Activated T-helper 1 cell treated with anti-CD3 and anti-CD28 coated beads, Interleukin-12 subunit alpha, Interleukin-12 subunit beta, Interleukin-2, Interleukin-4 antibody, amounts not matched to agents 30 ng/mL and 10 ng/mL and 1 ng/mL, durations not matched to agents 14 hours and 24 hours and 36 hours (primary cell): ENCODE data around the gene SERHL2. TPM values are rescaled to one million over a fixed set of nuclear protein-coding genes. Genes with fewer than 3 reads are reported as not detected.
A peak's percentile ranks its signal among the peaks of the same experiment; 100 is the strongest.
"Not testable (repeated sequence)": the region's sequence is repeated elsewhere in the genome, so short reads cannot be mapped to it uniquely, and the experiment has no call there.

Source experiments
- DNase-seq: peaks from one replicate; pipeline ENCODE4 v3.0.0; 2021; ENCODE audit warnings: low spot score
- H3K27ac Mint-ChIP-seq: one replicate; pipeline ENCODE4 v1.8.0; 2021; ENCODE audit warnings: mild to moderate bottlenecking, mixed read lengths
- H3K27me3 Mint-ChIP-seq: one replicate; pipeline ENCODE4 v1.8.0; 2022; ENCODE audit warnings: mild to moderate bottlenecking, moderate library complexity, mixed read lengths; ENCODE audit not compliant: insufficient read depth
- H3K36me3 Mint-ChIP-seq: one replicate; pipeline ENCODE4 v1.8.0; 2021; ENCODE audit warnings: low read depth, mixed read lengths
- H3K4me1 Mint-ChIP-seq: one replicate; pipeline ENCODE4 v1.8.0; 2021; ENCODE audit warnings: low read depth, mixed read lengths
- H3K4me3 Mint-ChIP-seq: one replicate; pipeline ENCODE4 v1.8.0; 2021; ENCODE audit warnings: mild to moderate bottlenecking, moderate library complexity, mixed read lengths
- H3K9me3 Mint-ChIP-seq: one replicate; pipeline ENCODE4 v1.8.0; 2021; ENCODE audit warnings: mixed read lengths
- intact Hi-C: fragments of 100-400 bp; cut with micrococcal nuclease; formaldehyde crosslinking; loops from one replicate; pipeline ENCODE4 v1.15.1; 2024
- total RNA-seq: library from RNA; stranded (reverse); gene quantifications from 2 replicates; pipeline ENCODE4 v1.2.3, GENCODE V29; 2022

SERHL2 gene
- total RNA-seq, 1 donor from 2014 or later, result 2.1 TPM

- H3K27ac Mint-ChIP-seq, result no peak overlapping the region
- no peaks in the 10 kb centered on the region for H3K27me3 Mint-ChIP-seq
- H3K4me3 Mint-ChIP-seq, result no peak overlapping the region
- no peaks in the 10 kb centered on the region for H3K4me1 Mint-ChIP-seq
- intact Hi-C loops, result no loop called here
- H3K9me3 Mint-ChIP-seq, result no peaks in the 10 kb centered on the region
- DNase-seq, result no peak
- peaks cover 13% of the 10 kb centered on the region for H3K36me3 Mint-ChIP-seq
Observed at GRCh38 chr22:42565956-42566355, 12.2 kb downstream of the SERHL2 start.

DNA sequence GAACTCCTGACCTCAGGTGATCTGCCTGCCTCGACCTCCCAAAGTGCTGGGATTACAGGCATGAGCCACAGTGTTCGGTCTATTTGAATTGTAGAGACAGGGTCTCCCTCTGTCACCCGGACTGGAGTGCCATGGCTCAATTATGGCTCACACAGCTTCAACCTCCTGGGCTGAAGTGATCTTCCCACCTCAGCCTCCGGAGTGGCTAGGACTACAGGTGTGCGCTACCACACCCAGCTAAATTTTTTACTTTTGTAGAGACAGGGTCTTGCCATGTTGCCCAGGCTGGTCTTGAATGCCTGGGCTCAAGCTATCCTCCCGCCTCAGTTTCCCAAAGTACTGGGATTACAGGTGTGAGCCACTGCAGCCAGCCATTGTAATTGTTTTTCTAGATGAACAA is 14.2 kb downstream of the SERHL2 start:
- DNase-seq, H3K27ac Mint-ChIP-seq, H3K27me3 Mint-ChIP-seq, H3K4me3 Mint-ChIP-seq, H3K9me3 Mint-ChIP-seq, H3K4me1 Mint-ChIP-seq, intact Hi-C loops: not testable (repeated sequence)
- H3K36me3 Mint-ChIP-seq, result peaks cover 14% of the 10 kb centered on the region

- H3K36me3 Mint-ChIP-seq, result peaks cover 16% of the 10 kb centered on the region
- H3K4me3 Mint-ChIP-seq, H3K4me1 Mint-ChIP-seq, H3K27me3 Mint-ChIP-seq, DNase-seq, H3K27ac Mint-ChIP-seq, intact Hi-C loops, H3K9me3 Mint-ChIP-seq: not testable (repeated sequence)
Observed at GRCh38 chr22:42570580-42570979, 16.8 kb downstream of the SERHL2 start.

DNA sequence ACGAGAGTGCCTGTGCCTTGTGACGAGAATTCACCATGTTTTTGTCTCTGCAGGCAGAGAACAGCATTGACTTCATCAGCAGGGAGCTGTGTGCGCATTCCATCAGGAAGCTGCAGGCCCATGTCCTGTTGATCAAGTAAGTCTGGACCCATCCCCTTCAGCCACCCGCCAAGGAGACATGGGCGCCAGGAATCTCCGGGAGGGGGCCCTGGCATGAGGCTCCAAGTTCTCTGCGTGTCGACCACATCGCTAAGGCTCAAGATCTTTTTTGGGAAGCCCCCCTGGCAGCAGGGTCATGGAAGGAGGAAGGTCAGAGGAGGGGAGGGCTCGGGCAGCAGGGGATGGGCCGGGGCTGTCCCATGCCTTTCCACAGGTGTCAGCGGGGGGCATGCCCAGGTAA is 17.3 kb downstream of the SERHL2 start:
- H3K27me3 Mint-ChIP-seq, H3K9me3 Mint-ChIP-seq, H3K27ac Mint-ChIP-seq, intact Hi-C loops, H3K4me3 Mint-ChIP-seq, DNase-seq, H3K4me1 Mint-ChIP-seq: not testable (repeated sequence)
- H3K36me3 Mint-ChIP-seq, result peaks cover 16% of the 10 kb centered on the region

DNA sequence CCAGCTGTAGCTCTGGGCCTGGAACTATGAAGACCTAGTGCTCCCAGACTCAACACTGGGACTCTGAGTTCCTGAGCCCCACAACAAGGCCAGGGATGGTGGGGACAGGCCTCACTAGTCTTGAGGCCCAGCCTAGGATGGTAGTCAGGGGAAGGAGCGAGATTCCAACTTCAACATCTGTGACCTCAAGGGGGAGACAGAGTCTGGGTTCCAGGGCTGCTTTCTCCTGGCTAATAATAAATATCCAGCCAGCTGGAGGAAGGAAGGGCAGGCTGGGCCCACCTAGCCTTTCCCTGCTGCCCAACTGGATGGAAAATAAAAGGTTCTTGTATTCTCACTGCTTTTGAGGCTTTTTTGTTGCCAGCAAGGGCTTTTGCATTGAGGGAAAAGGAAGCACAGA is 20.3 kb downstream of the SERHL2 start:
- DNase-seq, H3K4me3 Mint-ChIP-seq, H3K9me3 Mint-ChIP-seq, intact Hi-C loops, H3K4me1 Mint-ChIP-seq, H3K27me3 Mint-ChIP-seq, H3K27ac Mint-ChIP-seq: not testable (repeated sequence)
- peaks cover 21% of the 10 kb centered on the region for H3K36me3 Mint-ChIP-seq

GRCh38 chr22:42574468-42574867 is 20.7 kb downstream of the SERHL2 start:
- H3K4me1 Mint-ChIP-seq, H3K27me3 Mint-ChIP-seq, intact Hi-C loops, H3K27ac Mint-ChIP-seq, H3K4me3 Mint-ChIP-seq, DNase-seq, H3K9me3 Mint-ChIP-seq: not testable (repeated sequence)
- peaks cover 21% of the 10 kb centered on the region for H3K36me3 Mint-ChIP-seq

DNA sequence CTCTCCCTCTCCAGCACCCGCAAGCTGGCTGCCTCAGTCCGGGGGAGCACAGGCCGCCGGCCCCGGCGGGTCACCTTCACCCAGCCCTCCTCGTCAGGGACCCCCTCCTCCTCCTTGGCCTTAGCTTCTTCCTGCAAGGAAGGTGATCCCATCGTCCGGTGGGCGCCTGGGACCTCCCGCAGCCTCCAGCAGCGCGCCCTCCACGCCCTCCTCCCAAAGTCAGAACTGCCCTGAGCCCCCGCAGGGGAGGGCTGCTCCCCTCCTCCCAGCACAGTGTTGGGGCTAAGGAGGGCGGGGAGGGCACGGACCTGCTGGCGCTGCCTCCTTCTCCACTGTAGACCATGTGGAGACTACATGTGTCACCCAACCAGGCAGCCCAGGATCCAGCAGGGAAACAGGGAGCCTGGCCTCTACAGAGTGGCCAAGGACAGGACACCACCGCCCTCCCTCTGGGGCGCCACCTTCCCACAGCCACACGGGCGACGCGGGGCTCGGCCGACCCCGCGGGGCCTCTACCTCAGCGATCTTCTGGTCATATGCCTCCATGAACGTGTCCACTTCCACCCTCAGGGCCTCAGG is 22.3 kb downstream of the SERHL2 start:
- H3K9me3 Mint-ChIP-seq, H3K27me3 Mint-ChIP-seq, H3K27ac Mint-ChIP-seq, H3K4me1 Mint-ChIP-seq, DNase-seq, intact Hi-C loops, H3K4me3 Mint-ChIP-seq: not testable (repeated sequence)
- peaks cover 16% of the 10 kb centered on the region for H3K36me3 Mint-ChIP-seq

- H3K9me3 Mint-ChIP-seq, H3K4me1 Mint-ChIP-seq, H3K4me3 Mint-ChIP-seq, H3K27me3 Mint-ChIP-seq, intact Hi-C loops, H3K27ac Mint-ChIP-seq, DNase-seq: not testable (repeated sequence)
- peaks cover 20% of the 10 kb centered on the region for H3K36me3 Mint-ChIP-seq
Observed at GRCh38 chr22:42577141-42577540, 23.4 kb downstream of the SERHL2 start.

DNA sequence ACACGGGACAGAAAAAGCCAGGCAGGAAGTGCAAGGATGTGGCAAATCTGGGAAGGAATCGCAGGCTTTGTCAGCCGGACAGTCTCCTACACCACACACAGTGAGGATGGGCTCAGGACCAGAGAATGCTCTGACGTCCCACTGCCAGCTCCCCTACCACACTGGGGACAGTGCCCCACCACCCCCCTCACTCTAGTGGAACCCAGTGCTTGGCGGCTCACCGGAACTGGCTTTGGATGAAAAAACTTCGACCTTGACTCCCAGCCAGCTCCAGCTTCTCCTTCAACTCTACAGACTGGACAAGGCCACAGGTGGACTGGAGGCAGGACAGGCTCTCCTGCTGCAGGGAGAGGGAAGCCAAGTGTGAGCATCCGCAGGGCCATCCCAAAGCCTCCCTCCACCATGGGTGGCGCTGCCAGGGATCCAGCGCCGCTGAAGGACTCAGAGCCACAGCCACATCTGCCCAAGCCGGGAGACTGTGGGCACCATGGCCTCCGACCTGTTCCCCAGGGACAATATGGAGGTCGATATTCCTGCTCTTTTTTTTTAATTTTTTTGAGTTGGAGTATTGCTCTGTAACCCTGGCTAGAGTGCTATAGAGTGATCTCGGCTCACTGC is 24.0 kb downstream of the SERHL2 start:
- no peak for DNase-seq
- Mint-ChIP-seq H3K27me3 (no peaks in the 10 kb centered on the region), H3K4me3 (no peak overlapping the region), H3K27ac (no peak overlapping the region), H3K36me3 (peaks cover 18% of the 10 kb centered on the region), H3K4me1 (peaks cover 13% of the 10 kb centered on the region), H3K9me3 (no peaks in the 10 kb centered on the region)
- intact Hi-C loops, result no loop called here

DNA sequence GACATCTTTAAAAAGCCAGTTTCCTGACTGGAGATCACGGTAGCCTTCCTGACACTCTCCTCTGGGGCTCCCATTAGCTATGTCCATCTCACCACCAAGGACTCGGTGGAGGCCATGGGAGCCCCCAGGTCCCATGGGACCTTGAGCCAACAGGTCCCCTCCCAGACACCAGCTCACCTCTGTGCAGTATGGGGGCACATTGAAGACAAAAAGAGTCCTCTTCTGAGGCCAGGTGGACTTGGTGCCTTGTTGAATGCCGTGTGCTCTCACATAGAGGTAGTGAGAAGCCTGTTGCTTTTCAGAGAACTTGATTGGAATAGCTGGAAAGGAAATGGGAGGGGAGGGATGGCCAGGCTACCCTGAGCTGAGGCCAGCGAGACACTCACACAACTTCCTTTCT is 26.3 kb downstream of the SERHL2 start:
- H3K36me3 Mint-ChIP-seq, result peaks cover 23% of the 10 kb centered on the region
- H3K27ac Mint-ChIP-seq, H3K27me3 Mint-ChIP-seq, intact Hi-C loops, H3K9me3 Mint-ChIP-seq, DNase-seq: not testable (repeated sequence)
- H3K4me1 Mint-ChIP-seq, result peaks cover 13% of the 10 kb centered on the region
- H3K4me3 Mint-ChIP-seq, result peak overlapping the region; percentile 33

- peaks cover 13% of the 10 kb centered on the region for H3K4me1 Mint-ChIP-seq
- H3K9me3 Mint-ChIP-seq, H3K27me3 Mint-ChIP-seq, intact Hi-C loops, DNase-seq: not testable (repeated sequence)
- H3K36me3 Mint-ChIP-seq, result peaks cover 27% of the 10 kb centered on the region
- peak overlapping the region; percentile 94 for H3K27ac Mint-ChIP-seq
- H3K4me3 Mint-ChIP-seq, result peak overlapping the region; percentile 99
Observed at GRCh38 chr22:42581194-42581761, 27.5 kb downstream of the SERHL2 start.

DNA sequence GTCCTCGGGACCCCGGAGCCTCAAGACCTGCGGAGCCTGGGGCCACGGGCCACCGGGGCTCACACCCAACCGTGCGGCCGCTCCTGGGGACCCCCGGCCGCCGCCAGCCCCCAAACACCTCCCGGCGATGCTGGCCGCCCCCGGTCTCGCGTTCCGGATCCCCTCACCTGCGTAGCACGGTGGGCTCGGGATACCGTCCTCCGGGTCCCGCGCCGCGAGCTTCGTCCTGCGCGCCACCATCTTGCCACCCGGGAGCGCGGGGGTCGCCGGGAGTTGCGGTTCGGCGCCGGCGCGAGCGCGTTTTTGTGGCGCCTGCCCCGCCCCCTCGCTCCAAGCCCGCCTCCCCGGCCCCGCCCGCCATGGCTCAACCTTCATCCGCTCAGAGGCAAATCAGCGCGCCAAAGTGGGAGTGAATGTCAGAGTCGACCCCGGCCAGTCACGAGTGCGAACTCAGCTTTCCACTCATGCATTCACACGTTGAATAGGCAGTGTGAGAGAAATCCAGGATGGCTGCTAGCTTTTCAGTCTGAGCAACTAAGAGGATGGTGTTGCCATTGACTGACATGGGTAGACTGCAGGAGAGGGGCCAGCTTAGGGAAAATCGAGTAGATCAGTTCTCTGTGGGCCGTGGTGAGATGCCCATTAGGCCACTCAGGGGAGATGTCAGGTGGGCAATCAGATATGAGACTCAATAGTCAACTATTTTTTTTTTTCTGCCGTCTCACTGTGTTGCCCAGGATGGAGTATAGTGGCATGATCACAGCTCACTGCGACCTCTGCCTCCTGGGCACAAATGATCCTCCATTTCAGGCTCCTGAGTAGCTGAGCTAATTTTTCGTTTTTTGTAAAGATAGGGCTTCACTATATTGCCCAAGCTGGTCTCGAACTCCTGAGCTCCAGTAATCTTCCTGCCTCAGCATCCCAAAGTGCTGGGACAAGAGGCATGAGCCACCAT is 28.3 kb downstream of the SERHL2 start:
- H3K27ac Mint-ChIP-seq, result peak overlapping the region; percentile 83
- intact Hi-C loops, result loop anchor here (1.0 to 2.0 kb wide), 2 partner anchors 29 to 33 kb away; partner anchors contain the start of gene SERHL2

DNA sequence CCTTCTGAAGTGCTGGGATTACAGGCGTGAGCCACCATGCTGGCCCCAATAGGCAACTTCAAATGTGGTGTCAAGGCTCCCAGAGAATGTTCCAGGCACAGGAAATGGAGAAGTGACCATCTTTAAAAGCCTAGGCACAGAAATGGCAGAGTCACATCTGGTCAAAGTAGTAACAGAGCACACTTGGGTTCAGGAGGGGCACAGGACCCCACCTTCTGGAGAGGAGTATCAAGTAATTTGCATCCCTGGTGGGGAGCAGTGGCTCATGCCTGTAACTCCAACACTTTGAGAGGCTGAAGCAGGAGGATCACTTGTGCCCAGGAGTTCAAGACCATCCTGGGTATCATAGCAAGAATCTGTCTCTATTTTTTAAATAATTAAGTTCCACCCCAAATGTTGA is 29.2 kb downstream of the SERHL2 start:
- no peaks in the 10 kb centered on the region for H3K27me3 Mint-ChIP-seq

More for the DNA sequence above, 28.3 kb downstream of the SERHL2 start:
- Mint-ChIP-seq H3K4me1 (peaks cover 13% of the 10 kb centered on the region), H3K27me3 (no peaks in the 10 kb centered on the region), H3K4me3 (peak overlapping the region; percentile 99), H3K9me3 (no peaks in the 10 kb centered on the region), H3K36me3 (peaks cover 31% of the 10 kb centered on the region)
- peak; percentile 77 for DNase-seq

More for the DNA sequence above, 29.2 kb downstream of the SERHL2 start:
- H3K36me3 Mint-ChIP-seq, result peaks cover 36% of the 10 kb centered on the region
- DNase-seq, result no peak
- peaks cover 18% of the 10 kb centered on the region for H3K4me1 Mint-ChIP-seq
- no peak overlapping the region for H3K27ac Mint-ChIP-seq
- peak overlapping the region; percentile 85 for H3K4me3 Mint-ChIP-seq
- no peaks in the 10 kb centered on the region for H3K9me3 Mint-ChIP-seq
- intact Hi-C loops, result loop anchor here (1.0 to 2.0 kb wide), 2 partner anchors 30 to 32 kb away; partner anchors contain the start of gene SERHL2
